Muscle of leg (tissue), 11 donors: ENCODE data around the gene FZR1. TPM values are rescaled to one million over a fixed set of nuclear protein-coding genes. Genes with fewer than 3 reads are reported as not detected.

ENCODE experiments used
- DNase-seq: peaks from one replicate; pipeline ENCODE4 v3.0.0; 2013
- H3K27ac ChIP-seq: one replicate; pipeline ENCODE4 v1.5.1; 2013; ENCODE audit warnings: mild to moderate bottlenecking, low read length, control low read depth
- H3K27me3 ChIP-seq: one replicate; pipeline ENCODE4 v1.6.1; 2013; ENCODE audit warnings: low read length; ENCODE audit not compliant: control insufficient read depth, insufficient read depth
- H3K36me3 ChIP-seq: one replicate; pipeline ENCODE4 v1.6.1; 2013; ENCODE audit warnings: low read length; ENCODE audit not compliant: control insufficient read depth, insufficient read depth
- H3K4me1 ChIP-seq: one replicate; pipeline ENCODE4 v1.6.1; 2013; ENCODE audit warnings: low read length; ENCODE audit not compliant: control insufficient read depth, insufficient read depth
- H3K4me3 ChIP-seq: one replicate; pipeline ENCODE4 v1.5.1; 2013; ENCODE audit warnings: low read length, control low read depth
- H3K9me3 ChIP-seq: replicated peaks from 2 replicates; pipeline ENCODE4 v1.6.1; 2013; ENCODE audit warnings: low read depth, low read length; ENCODE audit not compliant: control insufficient read depth
- WGBS: methylation state at CpG from one replicate; pipeline ENCODE4 v1.1.5; 2013; ENCODE audit warnings: missing lambda C conversion rate; ENCODE audit not compliant: insufficient coverage; 5-methylcytosine and 5-hydroxymethylcytosine counted together
- polyA plus RNA-seq, 8 donors: library from polyadenylated mRNA; unstranded; fragments of 120-200 nt; gene quantifications; one replicate each; pipeline versions ENCODE4 v1.2.1 to v1.2.3, GENCODE V29; 2013; ENCODE audit warnings: inconsistent platforms in 1 of 8, low replicate concordance in 1 of 8; ENCODE audit not compliant: insufficient read length in 8 of 8, insufficient read depth in 1 of 8
- total RNA-seq: library from RNA; stranded (reverse); fragments of 120-200 nt; gene quantifications from one replicate; pipeline ENCODE4 v1.2.4, GENCODE V29; 2013

FZR1 gene
- total and polyA plus RNA-seq, 9 donors = 20.8 to 47.3 (median 31.1) TPM

DNA sequence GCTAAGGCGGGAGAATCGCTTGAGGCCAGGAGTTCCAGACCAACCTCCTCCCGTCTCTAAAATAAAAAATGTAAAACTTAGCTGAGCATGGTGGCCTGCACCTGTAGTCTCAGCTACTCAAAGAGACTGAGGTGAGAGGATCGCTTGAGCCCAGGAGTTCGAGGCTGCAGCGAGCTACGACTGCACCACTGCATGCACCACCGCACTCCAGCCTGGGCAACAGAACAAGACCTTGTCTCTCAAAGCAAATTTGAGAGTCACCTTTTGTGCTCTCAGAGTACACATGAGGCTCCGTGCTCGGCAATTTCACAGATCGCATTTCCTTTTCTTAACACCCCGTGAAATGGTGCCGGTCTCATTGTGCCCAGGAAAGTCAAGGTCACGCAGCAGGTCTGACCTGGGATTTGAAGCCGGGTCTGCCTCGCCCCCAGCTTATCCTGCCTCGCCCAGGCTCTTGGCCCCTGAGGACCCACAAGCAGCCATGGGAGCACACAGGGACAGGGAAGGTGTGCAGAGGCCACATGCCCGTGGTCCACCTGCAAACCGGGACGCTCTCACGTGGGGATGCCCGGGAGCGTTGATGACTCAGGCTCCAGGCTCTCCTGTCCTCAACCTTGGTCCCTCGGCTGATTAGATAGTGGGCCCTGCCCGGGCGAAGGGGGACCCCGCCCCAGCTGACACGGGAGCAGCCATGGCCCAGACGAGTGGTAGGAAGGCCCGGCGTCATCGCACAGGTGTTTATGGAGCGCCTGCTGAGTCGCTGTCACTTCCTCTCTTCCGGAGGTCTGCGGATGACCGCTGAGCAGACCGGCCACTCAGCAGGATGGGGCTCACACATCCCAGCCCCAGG lies 24.6 kb upstream of the FZR1 start:
- H3K27me3 ChIP-seq = peaks cover 70% of the 10 kb centered on the region
- no peaks in the 10 kb centered on the region for H3K9me3 ChIP-seq
- no peak overlapping the region for H3K27ac ChIP-seq
- H3K4me3 ChIP-seq = no peak overlapping the region
- WGBS = 42% methylated on average over 36 of the region's 38 CpGs
- no peaks in the 10 kb centered on the region for H3K4me1 ChIP-seq
- DNase-seq = no peak
- no peaks in the 10 kb centered on the region for H3K36me3 ChIP-seq

DNA sequence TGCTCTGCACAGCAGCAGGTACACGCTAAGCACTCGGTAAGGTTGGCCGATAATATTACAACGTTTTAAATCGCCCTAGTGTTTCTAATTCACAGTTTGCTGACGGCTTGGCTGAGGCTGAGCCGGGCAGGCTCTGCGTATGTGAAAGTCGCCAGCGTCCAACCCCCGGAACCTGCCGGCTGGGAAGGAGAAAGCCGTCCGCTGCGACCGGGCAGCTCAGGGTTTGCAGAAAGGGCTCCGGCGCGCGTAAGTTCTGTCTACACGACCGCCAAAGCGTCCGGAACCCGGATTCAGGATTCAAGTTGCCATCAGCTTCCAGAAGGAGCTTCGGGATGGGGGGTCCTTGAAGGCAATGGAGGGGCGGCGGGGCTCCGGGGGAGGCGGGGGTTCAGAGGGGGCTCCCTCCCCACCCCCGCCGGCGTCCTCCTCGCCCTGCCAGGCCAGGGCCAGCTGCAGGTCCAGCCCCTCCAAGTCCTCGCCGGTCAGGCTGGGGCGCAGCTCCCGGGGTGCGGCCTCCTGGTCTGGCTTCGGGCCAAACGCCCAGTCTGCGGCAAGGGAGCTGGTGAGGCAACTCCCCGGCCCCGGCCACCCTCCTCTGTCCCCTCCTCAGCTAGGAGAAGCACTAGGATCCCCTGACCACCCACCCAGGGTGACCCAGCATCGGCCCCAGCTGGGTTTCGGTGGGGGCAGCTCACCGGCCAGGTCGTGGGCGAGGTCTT lies 23.4 kb upstream of the FZR1 start:
- 53% methylated on average over 42 of the region's 49 CpGs for WGBS
- Histone ChIP-seq H3K4me1 (no peaks in the 10 kb centered on the region), H3K9me3 (no peaks in the 10 kb centered on the region), H3K27ac (no peak overlapping the region), H3K4me3 (no peak overlapping the region), H3K36me3 (no peaks in the 10 kb centered on the region), H3K27me3 (peaks cover 69% of the 10 kb centered on the region)
- DNase-seq = no peak

DNA sequence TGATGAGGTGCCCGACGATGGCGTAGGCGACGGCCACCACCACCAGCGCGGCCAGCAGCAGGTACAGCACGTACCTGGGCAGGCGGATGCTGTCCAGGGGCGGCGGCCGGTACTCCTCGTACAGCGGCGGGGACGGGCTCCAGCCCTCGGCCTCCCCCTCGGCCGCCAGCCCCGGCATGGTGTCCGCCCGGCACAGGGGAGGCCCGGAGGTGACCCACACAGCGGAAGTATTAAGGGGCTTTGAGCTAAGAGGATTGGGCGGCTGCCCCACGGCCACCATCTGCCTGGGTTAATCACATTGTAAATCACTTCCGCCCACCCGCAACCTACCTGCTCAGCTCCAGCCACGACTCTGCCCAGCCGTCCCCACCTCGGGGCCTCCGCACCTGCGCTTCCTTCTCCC lies 22.9 kb upstream of the FZR1 start, which contains the start of gene SMIM44:
SMIM44 (minus strand) TSS at position 216 of the 403 bp plus-strand sequence; CDS start at position 178, 38 bp downstream.
- peaks cover 64% of the 10 kb centered on the region for H3K27me3 ChIP-seq

DNA sequence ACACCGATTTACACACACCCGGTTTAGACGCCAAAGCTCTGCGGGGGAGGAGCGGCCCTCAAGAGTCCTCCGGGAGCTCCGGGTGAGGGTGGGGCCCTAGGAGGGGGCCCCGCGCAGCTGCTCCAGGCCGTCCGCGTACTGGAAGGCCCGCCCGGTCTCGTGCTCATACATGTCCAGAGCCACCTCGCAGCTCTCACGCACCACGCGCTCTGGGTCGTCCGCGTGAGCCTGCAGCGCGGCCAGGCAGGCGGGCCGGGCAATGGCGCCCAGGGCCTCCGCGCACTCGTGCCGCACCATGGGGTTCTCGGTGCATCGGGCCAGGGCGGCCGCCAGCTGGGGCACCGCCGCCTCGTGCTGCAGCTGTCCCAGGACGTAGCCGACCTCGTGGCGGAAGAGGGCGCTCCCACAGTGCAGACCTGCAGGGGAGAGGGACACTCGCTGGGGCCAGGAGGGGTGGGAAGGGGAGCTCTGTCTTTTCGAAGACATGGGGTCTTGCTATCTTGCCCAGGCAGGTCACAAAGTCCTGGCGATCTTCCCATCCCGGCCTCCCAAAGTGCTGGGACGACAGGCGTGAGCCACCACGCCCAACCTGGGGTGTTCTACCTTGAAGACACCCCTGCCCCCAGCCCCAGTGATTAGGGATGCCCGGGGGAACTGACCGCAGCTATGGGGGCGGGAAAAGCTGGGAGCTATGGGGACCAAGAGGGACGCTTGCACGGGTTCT lies 14.6 kb upstream of the FZR1 start:
- Histone ChIP-seq H3K36me3 (peaks cover 49% of the 10 kb centered on the region), H3K4me1 (no peaks in the 10 kb centered on the region), H3K4me3 (no peak overlapping the region), H3K9me3 (no peaks in the 10 kb centered on the region), H3K27me3 (no peaks in the 10 kb centered on the region), H3K27ac (no peak overlapping the region)
- WGBS = 92% methylated on average over 44 of the region's 55 CpGs
- no peak for DNase-seq

More for the DNA sequence above, 22.9 kb upstream of the FZR1 start, which contains the start of gene SMIM44:
- Histone ChIP-seq H3K27ac (no peak within 1 kb of the TSS), H3K4me1 (no peaks in the 10 kb centered on the region), H3K9me3 (no peaks in the 10 kb centered on the region), H3K36me3 (no peaks in the 10 kb centered on the region), H3K4me3 (no peak within 1 kb of the TSS)
- DNase-seq = no peak
- WGBS = 51% methylated on average over 23 of the region's 33 CpGs

DNA sequence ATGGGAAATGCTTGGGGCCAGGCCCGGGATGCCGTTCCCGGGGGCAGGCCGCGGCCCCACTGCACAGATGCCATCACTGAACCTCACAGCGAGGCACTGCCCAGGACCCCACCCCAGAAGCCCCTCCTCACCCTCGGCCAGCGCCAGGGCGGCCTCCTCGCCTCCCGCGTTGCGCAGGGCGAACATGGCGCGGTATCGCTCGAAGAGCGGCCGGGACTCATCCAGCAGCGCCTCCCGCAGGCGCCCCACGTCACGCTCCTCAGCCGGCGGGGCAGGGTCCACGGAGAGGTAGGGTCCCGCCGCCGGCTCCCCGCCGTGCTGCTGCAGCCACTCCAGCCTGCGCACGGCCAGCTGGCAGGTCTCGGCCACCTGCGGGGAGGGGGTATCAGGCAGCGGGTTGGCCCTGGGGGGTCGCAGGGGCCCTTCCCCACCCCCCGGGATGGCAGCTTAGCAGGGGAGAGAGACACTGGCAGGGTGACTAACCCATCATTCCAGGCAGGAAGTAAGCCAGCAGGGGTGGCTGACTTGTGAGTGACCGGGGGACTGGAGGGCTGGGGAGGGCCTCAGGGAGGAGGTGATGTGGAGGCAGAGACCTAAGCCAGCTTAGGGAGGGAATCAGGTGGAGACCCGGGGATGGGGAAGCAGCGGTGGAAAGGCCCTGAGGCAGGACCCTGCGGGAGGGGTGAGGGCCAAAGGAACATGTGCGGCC lies 13.8 kb upstream of the FZR1 start:
- no peak for DNase-seq
- no peaks in the 10 kb centered on the region for H3K9me3 ChIP-seq
- no peaks in the 10 kb centered on the region for H3K4me1 ChIP-seq
- no peak overlapping the region for H3K4me3 ChIP-seq
- no peak overlapping the region for H3K27ac ChIP-seq
- WGBS = 95% methylated on average over 44 of the region's 45 CpGs
- peaks cover 54% of the 10 kb centered on the region for H3K36me3 ChIP-seq
- no peaks in the 10 kb centered on the region for H3K27me3 ChIP-seq

DNA sequence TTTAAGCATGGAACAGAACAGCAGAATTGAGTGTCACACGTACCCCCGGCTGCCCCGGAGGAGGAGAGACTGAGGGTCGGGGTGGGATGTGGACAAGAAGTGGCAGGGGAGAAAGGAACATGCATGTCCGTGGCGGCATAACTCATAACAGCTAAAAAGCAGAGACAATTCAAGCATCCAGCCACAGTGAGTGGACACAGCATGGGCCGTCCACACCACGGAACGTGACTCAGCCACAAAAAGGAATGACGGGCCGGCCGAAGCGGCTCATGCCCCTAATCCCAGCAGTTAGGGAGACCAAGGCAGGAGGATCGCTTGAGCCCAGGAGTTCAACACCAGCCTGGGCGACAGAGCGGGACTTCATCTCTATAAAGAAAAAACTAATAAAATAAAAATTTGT lies 13.2 kb upstream of the FZR1 start:
- H3K36me3 ChIP-seq = peaks cover 58% of the 10 kb centered on the region
- no peaks in the 10 kb centered on the region for H3K4me1 ChIP-seq
- H3K4me3 ChIP-seq = no peak overlapping the region
- no peak overlapping the region for H3K27ac ChIP-seq
- no peaks in the 10 kb centered on the region for H3K27me3 ChIP-seq
- no peaks in the 10 kb centered on the region for H3K9me3 ChIP-seq
- 94% methylated on average over 11 of the region's 16 CpGs for WGBS
- DNase-seq = no peak

DNA sequence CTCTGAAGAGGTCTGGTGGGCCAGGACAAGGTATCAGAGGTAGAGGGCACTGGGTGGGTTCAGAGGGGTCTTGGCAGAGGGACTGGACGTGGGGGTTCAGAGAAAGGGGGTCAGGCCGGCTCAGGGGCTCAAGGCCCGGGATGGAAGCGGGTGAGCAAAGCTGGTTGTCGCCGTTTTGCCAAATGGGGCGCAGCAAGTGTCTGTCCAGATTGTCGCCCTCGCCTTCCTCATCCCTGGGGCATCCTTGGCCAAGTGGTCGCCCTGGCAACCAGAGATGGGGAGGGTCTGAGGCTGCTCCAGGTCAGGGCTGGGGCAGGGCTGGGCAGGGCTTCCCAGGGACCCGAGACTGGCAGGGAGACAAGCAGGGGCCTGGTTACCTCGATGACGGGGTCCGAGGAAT lies 12.5 kb upstream of the FZR1 start:
- no peak overlapping the region for H3K27ac ChIP-seq
- no peaks in the 10 kb centered on the region for H3K4me1 ChIP-seq
- no peak for DNase-seq
- WGBS = 92% methylated on average over 14 of the region's 14 CpGs
- no peak overlapping the region for H3K4me3 ChIP-seq
- H3K36me3 ChIP-seq = peaks cover 60% of the 10 kb centered on the region
- no peaks in the 10 kb centered on the region for H3K27me3 ChIP-seq
- H3K9me3 ChIP-seq = no peaks in the 10 kb centered on the region

DNA sequence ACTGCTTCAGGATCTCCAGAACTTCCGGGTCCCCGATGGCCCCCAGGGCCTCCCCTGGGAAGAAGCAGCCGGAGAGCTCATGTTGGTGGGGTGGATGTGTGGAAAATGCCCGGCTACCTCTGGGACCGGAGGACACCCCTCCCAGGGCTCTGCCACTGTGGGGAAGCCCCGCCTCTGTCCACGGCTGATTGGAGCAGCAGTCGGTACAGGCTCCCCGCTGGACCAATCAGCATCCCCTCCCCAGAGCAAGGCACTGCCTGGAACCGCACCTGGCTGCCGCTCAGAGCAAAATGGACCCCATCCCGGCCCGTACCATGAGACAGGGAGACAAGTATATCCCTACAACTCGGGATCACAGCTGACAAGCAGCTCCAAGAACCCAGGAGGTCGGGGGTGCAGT lies 12.1 kb upstream of the FZR1 start:
- no peaks in the 10 kb centered on the region for H3K9me3 ChIP-seq
- H3K27ac ChIP-seq = no peak overlapping the region
- H3K4me3 ChIP-seq = no peak overlapping the region
- WGBS = 81% methylated on average over 9 of the region's 15 CpGs
- peaks cover 62% of the 10 kb centered on the region for H3K36me3 ChIP-seq
- DNase-seq = no peak
- H3K27me3 ChIP-seq = no peaks in the 10 kb centered on the region
- no peaks in the 10 kb centered on the region for H3K4me1 ChIP-seq

DNA sequence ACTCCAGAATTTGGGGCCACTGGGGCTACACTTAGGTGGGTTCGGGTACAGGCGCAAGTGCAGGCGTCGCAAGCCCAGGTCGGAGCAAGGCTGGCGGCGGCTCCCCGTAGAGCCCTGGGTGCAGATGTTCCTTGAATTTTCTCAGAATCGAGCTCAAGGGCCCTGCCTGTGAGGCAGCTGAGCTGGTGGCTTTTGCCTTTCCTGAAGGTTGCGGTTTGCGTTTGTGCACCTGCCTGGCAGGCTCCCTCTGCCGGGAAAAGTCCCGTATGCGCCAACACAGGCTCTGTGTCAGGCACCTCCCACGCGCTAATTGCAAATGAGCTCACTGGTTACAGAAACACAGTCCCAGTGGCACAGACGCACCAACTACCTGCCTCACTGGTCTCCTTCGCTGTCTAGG lies 11.6 kb upstream of the FZR1 start:
- H3K36me3 ChIP-seq = peaks cover 65% of the 10 kb centered on the region
- H3K4me3 ChIP-seq = no peak overlapping the region
- peaks cover 1% of the 10 kb centered on the region for H3K4me1 ChIP-seq
- WGBS = 93% methylated on average over 18 of the region's 18 CpGs
- no peaks in the 10 kb centered on the region for H3K27me3 ChIP-seq
- DNase-seq = no peak
- no peaks in the 10 kb centered on the region for H3K9me3 ChIP-seq
- no peak overlapping the region for H3K27ac ChIP-seq
